ENCODE data around the gene XAGE2. TPM values are rescaled to one million over a fixed set of nuclear protein-coding genes. Genes with fewer than 3 reads are reported as not detected.
"Not testable (repeated sequence)": the region's sequence is repeated elsewhere in the genome, so short reads cannot be mapped to it uniquely, and the experiment has no call there.

Gene XAGE2, protein sequence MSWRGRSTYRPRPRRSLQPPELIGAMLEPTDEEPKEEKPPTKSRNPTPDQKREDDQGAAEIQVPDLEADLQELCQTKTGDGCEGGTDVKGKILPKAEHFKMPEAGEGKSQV
- not detected for total RNA-seq

DNA sequence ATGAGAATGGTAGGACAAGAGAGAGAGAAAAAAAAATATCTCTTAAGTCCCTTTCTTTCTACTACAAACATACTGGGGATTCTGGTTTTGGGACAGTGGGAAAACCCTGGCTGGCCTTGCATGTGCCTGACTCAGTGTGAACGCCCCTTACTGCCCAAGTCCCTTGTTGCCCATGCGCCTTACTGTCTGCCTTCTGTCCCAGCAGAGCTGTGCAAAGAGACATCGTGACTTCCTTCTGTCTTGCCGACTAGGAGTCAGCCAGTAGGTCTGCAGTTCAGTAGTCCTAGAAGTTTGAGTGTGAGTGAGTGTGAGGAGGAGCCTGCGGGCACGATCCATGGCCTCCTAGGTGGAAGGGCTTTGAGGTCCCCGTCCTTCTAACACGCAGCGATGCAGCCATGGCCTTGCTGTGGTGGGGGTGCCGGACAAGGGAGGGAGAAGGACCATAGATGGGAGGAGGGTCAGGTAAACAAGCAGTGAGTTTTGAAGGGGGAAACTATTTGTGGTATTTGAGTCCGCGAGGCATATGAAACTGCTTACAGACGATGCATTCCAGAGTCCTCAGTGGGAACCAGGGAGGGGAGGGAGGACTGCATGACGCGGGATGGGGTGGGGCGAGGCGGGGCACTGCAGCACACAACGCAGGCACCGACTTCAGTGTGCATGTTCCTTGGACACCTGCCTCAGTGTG is at the start of gene XAGE2:
TSS of gene XAGE2 (plus strand) at position 654 of the 688 bp plus-strand sequence. CDS start 994 bp downstream, outside the sequence.
- no peak within 1 kb of the TSS for H3K27ac ChIP-seq
- H3K27me3 ChIP-seq = no peaks in the 10 kb centered on the region
- 66% methylated on average over 19 of the region's 19 CpGs for WGBS
- TF ChIP-seq POLR2AphosphoS5 (IDR thresholded peaks at IDR 0.05) = no peak
- TF ChIP-seq, protein P1, sequence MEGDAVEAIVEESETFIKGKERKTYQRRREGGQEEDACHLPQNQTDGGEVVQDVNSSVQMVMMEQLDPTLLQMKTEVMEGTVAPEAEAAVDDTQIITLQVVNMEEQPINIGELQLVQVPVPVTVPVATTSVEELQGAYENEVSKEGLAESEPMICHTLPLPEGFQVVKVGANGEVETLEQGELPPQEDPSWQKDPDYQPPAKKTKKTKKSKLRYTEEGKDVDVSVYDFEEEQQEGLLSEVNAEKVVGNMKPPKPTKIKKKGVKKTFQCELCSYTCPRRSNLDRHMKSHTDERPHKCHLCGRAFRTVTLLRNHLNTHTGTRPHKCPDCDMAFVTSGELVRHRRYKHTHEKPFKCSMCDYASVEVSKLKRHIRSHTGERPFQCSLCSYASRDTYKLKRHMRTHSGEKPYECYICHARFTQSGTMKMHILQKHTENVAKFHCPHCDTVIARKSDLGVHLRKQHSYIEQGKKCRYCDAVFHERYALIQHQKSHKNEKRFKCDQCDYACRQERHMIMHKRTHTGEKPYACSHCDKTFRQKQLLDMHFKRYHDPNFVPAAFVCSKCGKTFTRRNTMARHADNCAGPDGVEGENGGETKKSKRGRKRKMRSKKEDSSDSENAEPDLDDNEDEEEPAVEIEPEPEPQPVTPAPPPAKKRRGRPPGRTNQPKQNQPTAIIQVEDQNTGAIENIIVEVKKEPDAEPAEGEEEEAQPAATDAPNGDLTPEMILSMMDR (IDR thresholded peaks at IDR 0.05) = no peak
- H3K4me3 ChIP-seq = no peak within 1 kb of the TSS
- no peaks in the 10 kb centered on the region for H3K9me3 ChIP-seq
- no peaks in the 10 kb centered on the region for H3K36me3 ChIP-seq
- no peaks in the 10 kb centered on the region for H3K4me1 ChIP-seq
- no peak for DNase-seq (ENCODE audit: low spot score in 2 of 2)

DNA sequence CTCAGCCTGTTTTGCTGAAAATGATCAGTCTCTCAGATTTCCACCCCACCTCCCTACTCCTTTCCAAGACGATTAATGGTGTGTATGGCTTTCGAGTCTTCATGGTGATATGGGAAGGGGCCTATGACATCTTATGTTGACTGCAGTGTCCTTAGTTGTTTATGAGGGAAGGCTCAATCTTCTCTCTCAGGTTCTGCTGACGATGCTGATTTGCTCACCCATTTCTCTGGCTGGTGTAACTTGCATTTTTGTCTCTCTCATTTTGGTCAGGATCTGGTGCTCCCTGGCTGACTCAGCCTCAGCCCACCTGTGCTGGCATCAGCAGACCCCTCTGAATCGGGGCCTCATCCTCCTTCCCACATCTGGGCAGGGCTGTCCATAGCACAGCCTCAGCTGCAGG is 31.4 kb upstream of the XAGE2 start:
- 66% methylated on average over 4 of the region's 4 CpGs for WGBS
- TF ChIP-seq EP300 (IDR thresholded peaks at IDR 0.05) = no peak
- TF ChIP-seq, protein P1 (IDR thresholded peaks at IDR 0.05) = no peak
- no peak for TF ChIP-seq POLR2AphosphoS5 (IDR thresholded peaks at IDR 0.05)
- no peak for TF ChIP-seq POLR2A (IDR thresholded peaks at IDR 0.05)
- no peak for DNase-seq (ENCODE audit: low spot score in 2 of 2)

DNA sequence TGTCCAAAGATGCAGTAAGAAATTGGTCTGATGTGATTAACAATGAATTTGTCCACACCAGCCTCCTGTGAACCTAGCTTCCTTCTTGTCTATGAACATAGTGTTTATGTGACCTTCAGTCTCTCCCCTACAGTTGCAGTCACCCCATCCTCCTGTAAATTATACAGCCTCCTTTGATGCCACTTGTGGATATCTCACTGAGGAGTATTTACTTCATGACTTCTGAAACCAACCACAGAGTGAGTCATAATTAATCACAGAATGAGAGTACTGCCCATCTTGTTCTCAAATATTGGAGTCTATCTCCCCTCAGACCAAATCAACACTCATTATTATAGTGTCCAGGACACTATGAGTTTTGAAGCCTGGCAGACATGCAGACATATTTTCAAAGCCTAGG is 27.3 kb upstream of the XAGE2 start:
- no peaks in the 10 kb centered on the region for H3K27me3 ChIP-seq
- no peaks in the 10 kb centered on the region for H3K9me3 ChIP-seq
- TF ChIP-seq POLR2A (IDR thresholded peaks at IDR 0.05) (no peak), EP300 (IDR thresholded peaks at IDR 0.05) (no peak), POLR2AphosphoS5 (IDR thresholded peaks at IDR 0.05) (no peak)
- TF ChIP-seq, protein P1 (IDR thresholded peaks at IDR 0.05) = no peak
- H3K4me3 ChIP-seq = no peak overlapping the region
- no peak overlapping the region for H3K27ac ChIP-seq
- no peaks in the 10 kb centered on the region for H3K36me3 ChIP-seq
- H3K4me1 ChIP-seq = no peaks in the 10 kb centered on the region
- no peak for DNase-seq (ENCODE audit: low spot score in 2 of 2)

More for the DNA sequence above, 31.4 kb upstream of the XAGE2 start:
- Histone ChIP-seq H3K4me3 (no peak overlapping the region), H3K9me3 (no peaks in the 10 kb centered on the region), H3K27me3 (no peaks in the 10 kb centered on the region), H3K27ac (no peak overlapping the region), H3K4me1 (no peaks in the 10 kb centered on the region), H3K36me3 (no peaks in the 10 kb centered on the region)

DNA sequence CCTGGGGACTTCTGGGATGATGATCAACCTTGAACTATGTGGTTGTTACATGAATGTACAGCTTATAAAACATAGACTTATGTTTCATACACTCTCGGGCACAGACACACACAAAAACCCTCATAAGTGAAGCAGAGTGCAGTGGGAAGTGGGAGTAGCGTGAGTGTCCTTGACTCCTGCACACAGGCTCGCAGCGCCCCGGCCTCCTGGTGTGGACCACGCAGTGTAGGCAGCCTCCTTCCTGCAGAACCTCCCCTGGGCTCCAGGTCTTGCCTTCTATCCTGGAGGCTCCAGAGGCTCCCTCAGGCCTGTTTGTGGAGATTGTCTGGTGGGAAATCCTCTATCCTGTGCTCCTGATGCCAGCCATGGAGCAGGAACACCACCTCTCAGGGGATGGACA is 25.7 kb upstream of the XAGE2 start:
- not testable (repeated sequence) for H3K4me1 ChIP-seq; H3K36me3 ChIP-seq; H3K4me3 ChIP-seq; H3K27ac ChIP-seq; DNase-seq (ENCODE audit: low spot score in 2 of 2); H3K9me3 ChIP-seq; H3K27me3 ChIP-seq
- 76% methylated on average over 6 of the region's 6 CpGs for WGBS

DNA sequence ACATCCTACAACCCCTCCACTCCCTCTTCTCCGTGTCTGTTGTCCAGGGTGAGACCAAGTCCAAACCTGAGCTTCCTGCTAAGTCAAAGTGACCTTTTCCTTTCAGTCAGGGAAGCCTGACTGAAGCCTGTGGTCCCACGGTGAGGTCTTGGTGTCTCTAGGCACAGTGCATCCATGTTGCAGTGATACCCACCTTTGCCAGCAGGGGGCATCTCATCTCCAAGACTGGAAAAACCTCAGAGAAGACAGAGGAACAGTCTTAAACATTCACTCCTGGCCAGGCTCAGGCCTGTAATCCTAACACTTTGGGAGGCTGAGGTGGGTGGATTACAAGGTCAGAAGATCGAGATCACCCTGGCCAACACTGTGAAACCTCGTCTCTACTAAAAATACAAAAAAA is 23.4 kb upstream of the XAGE2 start:
- not testable (repeated sequence) for H3K36me3 ChIP-seq; DNase-seq (ENCODE audit: low spot score in 2 of 2); H3K4me3 ChIP-seq; H3K9me3 ChIP-seq; H3K27ac ChIP-seq; H3K4me1 ChIP-seq; H3K27me3 ChIP-seq
- 19% methylated on average over 4 of the region's 4 CpGs for WGBS
- TF ChIP-seq, protein P1 (IDR thresholded peaks at IDR 0.05) = peak in 1 of 2 donors; percentile 21

Data from suprapubic skin (tissue), 4 donors.